Activated naive CD4-positive, alpha-beta T cell treated with anti-CD3 and anti-CD28 coated beads, Interleukin-2, amount 10 ng/mL, durations not matched to agents 7 days and 5 days (primary cell): ENCODE results near the gene DBNL.

Experiments used
- CTCF ChIA-PET: fragments of 350-600 bp; sonication (Branson Sonifier 250); formaldehyde crosslinking; loops from one replicate; lab custom pipeline; 2021; ENCODE audit warnings: antibody characterized with exemption; lab: Charles Lee
- DNase-seq: peaks from one replicate; pipeline ENCODE4 v3.0.0-alpha.2; 2020
- H3K27ac Mint-ChIP-seq: one replicate; pipeline ENCODE4 v1.8.0; 2021; ENCODE audit warnings: mild to moderate bottlenecking, moderate library complexity, mixed read lengths
- H3K27me3 Mint-ChIP-seq: one replicate; pipeline ENCODE4 v1.8.0; 2021; ENCODE audit warnings: mild to moderate bottlenecking, mixed read lengths
- H3K36me3 Mint-ChIP-seq: one replicate; pipeline ENCODE4 v1.8.0; 2021; ENCODE audit warnings: mixed read lengths
- H3K4me1 Mint-ChIP-seq: one replicate; pipeline ENCODE4 v1.8.0; 2021; ENCODE audit warnings: mixed read lengths
- H3K4me3 Mint-ChIP-seq: one replicate; pipeline ENCODE4 v1.8.0; 2021; ENCODE audit warnings: mild to moderate bottlenecking, moderate library complexity, mixed read lengths
- H3K9me3 Mint-ChIP-seq: one replicate; pipeline ENCODE4 v1.8.0; 2021; ENCODE audit warnings: mixed read lengths

DBNL gene

DNA sequence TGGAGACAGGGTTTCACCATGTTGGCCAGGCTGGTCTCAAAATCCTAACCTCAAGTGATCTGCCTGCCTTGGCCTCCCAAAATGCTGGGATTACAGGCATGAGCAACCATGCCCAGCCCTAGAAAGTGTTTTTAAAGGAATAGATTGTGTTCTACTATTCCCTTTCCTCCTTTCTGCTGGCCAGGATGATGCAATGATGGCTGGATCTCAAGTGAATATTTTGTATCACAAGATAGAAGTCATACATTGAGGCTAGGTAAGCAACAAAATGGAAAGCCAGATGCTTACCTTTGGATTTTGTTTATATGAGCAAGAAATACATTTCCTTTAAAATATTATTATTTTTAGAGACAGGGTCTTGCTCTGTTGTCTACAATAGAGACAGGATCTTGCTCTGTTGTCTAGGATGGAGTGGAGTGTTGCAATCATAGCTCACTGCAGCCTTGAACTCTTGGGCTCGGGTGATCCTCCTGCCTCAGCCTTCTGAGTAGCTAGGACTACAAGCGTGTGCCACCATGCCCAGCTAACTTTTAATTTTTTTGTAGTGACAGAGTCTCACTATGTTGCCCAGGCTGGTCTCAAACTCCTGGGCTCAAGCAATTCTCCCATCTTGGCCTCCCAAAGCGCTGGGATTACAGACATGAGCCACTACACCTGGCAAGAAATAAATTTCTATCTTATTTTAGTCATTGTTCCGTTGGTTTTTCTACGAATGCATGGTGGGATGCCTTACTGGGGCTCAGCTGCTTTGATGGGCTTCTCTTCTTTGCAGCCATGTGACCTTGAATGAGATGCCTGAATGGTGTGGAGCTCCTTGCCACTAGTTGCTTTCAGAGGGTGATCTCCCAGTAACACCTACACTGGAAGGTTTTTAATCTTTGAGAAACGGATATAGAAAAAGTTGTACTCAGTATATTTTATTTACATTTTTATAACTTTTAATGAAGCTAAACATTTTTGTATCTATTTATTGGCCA is 53.9 kb downstream of the DBNL start:
- Mint-ChIP-seq H3K27ac (peak overlapping the region; percentile 67), H3K4me3 (no peak overlapping the region), H3K36me3 (no peaks in the 10 kb centered on the region), H3K4me1 (peaks cover 11% of the 10 kb centered on the region), H3K9me3 (peaks cover 1% of the 10 kb centered on the region), H3K27me3 (peaks cover 47% of the 10 kb centered on the region)
- CTCF ChIA-PET, result interaction anchor here (0.9 to 1.5 kb wide), 4 partner anchors 13 to 97 kb away, joined by 3 to 4 read pairs (median 3); no protein-coding TSS in a partner anchor
- DNase-seq, result no peak

DNA sequence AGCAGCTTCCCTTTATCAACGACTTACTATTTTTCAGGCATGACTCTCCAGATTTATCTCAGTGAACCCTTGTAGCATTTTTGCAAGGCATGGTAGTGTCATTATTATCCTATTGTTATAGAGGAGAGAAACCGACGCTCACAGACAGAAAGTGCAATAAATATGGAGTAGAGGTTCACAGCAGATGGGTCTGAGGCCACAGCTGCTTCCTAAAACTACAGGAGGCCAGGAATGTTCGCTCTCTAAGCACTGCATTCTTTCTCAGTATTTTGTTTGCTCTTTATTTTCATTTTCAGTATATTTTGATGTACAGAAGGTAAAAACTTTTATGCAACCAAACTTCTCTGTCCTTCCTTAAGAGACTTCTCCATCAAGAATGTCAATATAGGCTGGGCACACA is 55.2 kb downstream of the DBNL start:
- DNase-seq, result no peak
- Mint-ChIP-seq H3K9me3 (no peaks in the 10 kb centered on the region), H3K4me3 (no peak overlapping the region), H3K36me3 (no peaks in the 10 kb centered on the region), H3K27ac (no peak overlapping the region), H3K4me1 (peaks cover 11% of the 10 kb centered on the region), H3K27me3 (peaks cover 56% of the 10 kb centered on the region)
- CTCF ChIA-PET, result no interaction called here

DNA sequence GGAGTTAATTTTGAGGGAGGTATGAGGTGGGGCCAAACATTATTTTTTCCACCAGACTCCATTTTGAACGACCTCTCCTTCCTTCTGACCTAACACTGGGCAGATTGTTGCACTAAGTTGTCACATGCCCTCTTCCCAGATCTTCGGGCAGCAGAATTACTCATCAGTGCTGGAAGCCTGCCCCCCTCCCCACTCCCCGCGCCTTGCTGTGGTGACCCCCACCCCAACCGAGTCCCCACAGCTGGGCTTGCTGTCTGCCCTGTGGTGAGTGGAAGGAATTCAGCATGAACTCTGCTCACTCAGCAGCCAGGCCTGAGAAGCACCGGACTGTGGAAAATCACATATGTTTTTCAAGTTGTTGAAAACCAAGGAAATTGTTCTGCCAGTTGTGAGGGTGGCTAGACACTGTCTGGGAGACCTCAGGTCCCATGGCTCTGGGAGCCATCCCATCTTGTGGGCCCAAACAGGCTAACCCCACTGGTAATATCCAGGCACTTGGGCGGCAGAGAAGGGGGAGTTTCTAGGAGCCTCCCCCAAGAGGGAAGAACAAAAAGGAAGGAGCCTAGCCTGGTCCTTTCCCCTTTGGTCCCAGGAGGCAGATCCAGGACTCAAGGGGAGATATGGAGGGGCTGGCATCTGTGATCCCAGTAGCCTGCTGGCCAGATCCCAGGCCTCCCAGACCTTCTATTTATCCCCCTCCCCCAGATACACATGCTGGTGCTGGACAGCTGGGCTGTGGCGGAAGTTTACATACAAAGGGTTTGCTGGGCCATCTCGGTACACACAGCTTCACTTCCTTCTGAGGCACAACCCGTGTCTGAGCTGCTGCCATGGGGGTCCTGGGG is 56.2 kb downstream of the DBNL start:
- CTCF ChIA-PET, result no interaction called here
- Mint-ChIP-seq H3K4me3 (no peak overlapping the region), H3K9me3 (no peaks in the 10 kb centered on the region), H3K27ac (no peak overlapping the region), H3K36me3 (no peaks in the 10 kb centered on the region), H3K27me3 (peaks cover 58% of the 10 kb centered on the region), H3K4me1 (peaks cover 14% of the 10 kb centered on the region)
- no peak for DNase-seq

DNA sequence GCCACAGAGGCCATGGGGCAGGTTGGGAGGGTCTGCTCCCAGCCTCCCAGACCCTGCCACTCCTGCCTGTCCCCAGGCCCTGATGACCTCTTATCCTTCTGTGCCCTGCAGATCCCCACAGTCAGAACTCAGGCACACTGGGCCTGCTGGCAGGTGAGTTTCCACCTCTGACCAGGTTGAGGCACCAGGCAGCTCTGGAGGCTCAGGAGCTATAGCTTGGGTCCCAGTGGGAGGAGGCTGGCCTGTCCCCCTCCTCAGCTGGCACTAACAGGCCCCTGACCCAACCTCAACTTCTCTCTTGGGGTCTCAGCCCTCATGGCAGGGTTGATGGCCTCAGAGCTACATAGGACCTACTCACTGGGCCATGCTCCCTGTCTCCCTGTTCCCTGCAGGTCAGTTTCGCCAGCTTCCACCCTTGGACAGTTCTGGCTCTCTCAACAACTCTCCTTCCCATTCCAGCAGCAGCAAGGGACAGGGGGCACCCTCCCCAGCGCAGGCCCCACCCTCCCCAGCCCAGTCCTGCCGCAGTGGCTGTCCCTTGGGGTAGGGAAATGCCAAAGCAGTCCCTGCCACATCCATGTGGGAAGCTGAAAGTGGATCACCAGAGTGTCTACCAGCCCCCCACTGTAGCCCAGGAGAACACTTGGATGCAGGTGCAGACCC is 56.9 kb downstream of the DBNL start:
- DNase-seq, result no peak
- Mint-ChIP-seq H3K36me3 (no peaks in the 10 kb centered on the region), H3K27me3 (peaks cover 59% of the 10 kb centered on the region), H3K27ac (no peak overlapping the region), H3K9me3 (no peaks in the 10 kb centered on the region), H3K4me3 (no peak overlapping the region), H3K4me1 (peaks cover 14% of the 10 kb centered on the region)
- CTCF ChIA-PET, result no interaction called here

DNA sequence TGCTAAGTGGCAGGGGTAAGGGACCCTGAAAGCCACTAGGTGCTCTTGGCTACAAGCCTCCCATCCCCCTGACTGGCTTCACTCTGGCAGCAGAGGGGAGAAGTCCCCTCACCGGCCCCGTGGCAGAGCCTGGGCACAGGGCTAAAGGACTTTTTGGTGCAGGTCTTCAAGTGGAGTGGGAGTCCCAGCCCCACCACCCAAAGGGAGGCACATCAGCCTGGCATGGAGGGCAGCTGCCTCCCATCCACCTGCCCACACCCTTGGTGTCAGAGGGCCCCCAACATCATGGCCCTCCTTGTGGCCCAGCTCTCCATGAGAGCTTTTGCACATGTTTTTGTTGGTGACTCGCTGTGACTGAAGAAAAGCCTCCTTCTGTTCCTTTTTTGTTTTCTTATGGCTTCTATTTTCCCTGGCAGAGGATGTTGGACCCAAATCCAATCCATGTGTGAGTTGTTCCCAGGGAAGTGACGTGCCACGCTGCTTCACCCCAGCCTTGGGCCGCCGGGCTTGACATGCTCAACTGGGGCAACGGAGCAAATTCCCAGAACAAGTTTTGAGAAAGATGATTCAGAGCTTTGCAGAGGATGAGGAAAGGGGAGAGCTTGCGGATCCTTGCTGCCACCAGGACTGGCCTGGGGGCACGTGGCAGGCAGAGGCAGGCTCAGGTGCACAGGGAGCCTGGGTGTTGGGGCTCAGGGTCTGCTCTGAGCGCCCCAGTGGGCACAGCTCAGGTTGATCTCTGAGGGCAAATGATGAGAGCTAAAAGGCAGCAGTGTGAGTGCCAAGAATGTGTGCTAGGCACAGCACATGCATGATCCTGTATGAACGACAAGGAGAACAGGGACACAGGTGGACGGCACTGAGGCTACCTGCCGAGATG is 57.7 kb downstream of the DBNL start:
- CTCF ChIA-PET, result interaction anchor here (0.8 kb wide), 1 partner anchor 94 kb away, joined by 3 read pairs; no protein-coding TSS in a partner anchor
- Mint-ChIP-seq H3K4me3 (no peak overlapping the region), H3K27me3 (peaks cover 61% of the 10 kb centered on the region), H3K27ac (no peak overlapping the region), H3K4me1 (peaks cover 9% of the 10 kb centered on the region), H3K9me3 (no peaks in the 10 kb centered on the region), H3K36me3 (no peaks in the 10 kb centered on the region)
- DNase-seq, result no peak

DNA sequence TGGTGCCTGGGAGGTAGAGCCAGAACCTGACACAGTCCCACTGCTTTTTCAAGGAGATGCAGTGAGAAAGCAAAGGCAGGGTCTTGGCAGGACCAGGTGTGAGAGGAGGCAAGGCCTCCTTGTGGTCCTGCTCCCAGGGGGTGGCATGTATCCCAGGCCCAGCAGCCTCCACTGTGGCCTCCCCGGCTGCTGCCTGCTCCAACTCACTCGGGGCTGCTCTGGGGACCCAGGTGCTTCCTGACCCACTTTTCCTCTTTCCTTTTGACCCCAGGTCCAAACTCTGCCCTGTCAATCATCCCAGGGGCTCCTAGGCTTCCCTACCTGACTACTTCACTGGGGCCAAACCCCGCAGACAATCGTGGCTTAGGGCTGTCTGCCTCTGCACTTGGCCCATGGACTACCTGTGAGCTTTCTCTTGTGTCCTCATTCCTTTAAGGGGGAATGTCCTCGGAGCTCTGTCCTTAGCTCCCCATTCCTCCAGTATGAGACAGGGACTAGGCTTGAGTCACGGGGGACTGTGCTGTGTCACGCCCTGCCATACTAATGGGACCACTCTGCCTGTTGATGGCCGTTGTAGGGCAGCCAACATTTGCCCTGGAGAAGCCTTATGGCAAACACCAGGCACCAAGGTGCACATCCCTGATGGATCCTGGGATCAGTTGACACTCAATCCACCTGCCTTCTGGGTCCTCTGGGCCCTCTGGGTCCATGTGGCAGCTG is 58.5 kb downstream of the DBNL start:
- H3K4me3 Mint-ChIP-seq, result peak overlapping the region; percentile 47
- CTCF ChIA-PET, result interaction anchor here (0.8 kb wide), 1 partner anchor 94 kb away, joined by 3 read pairs; no protein-coding TSS in a partner anchor

DNA sequence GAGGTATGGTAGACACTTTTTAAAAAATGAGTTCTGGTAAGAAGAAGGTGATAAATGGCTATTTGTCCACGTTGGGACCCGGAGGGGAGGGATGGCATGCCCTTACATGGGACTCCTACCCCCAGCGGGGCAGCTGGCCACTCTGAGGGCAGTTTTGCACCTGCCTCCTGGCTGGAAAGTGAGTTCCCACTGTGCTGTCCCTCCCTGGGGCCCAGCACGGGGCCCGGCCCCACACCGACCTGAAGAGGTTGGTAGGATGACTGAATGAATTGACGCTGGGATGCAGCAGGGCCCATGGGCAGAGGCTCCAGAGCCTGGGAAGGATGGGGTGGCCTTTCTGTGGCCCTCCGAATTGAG is 59.0 kb downstream of the DBNL start:
- peaks cover 61% of the 10 kb centered on the region for H3K27me3 Mint-ChIP-seq
- H3K27ac Mint-ChIP-seq, result no peak overlapping the region
- CTCF ChIA-PET, result no interaction called here
- no peaks in the 10 kb centered on the region for H3K36me3 Mint-ChIP-seq
- DNase-seq, result no peak
- peaks cover 3% of the 10 kb centered on the region for H3K4me1 Mint-ChIP-seq
- no peaks in the 10 kb centered on the region for H3K9me3 Mint-ChIP-seq
- peak overlapping the region; percentile 47 for H3K4me3 Mint-ChIP-seq

More for the DNA sequence above, 58.5 kb downstream of the DBNL start:
- Mint-ChIP-seq H3K36me3 (no peaks in the 10 kb centered on the region), H3K9me3 (no peaks in the 10 kb centered on the region), H3K27ac (no peak overlapping the region), H3K4me1 (peaks cover 3% of the 10 kb centered on the region), H3K27me3 (peaks cover 61% of the 10 kb centered on the region)
- DNase-seq, result no peak

DNA sequence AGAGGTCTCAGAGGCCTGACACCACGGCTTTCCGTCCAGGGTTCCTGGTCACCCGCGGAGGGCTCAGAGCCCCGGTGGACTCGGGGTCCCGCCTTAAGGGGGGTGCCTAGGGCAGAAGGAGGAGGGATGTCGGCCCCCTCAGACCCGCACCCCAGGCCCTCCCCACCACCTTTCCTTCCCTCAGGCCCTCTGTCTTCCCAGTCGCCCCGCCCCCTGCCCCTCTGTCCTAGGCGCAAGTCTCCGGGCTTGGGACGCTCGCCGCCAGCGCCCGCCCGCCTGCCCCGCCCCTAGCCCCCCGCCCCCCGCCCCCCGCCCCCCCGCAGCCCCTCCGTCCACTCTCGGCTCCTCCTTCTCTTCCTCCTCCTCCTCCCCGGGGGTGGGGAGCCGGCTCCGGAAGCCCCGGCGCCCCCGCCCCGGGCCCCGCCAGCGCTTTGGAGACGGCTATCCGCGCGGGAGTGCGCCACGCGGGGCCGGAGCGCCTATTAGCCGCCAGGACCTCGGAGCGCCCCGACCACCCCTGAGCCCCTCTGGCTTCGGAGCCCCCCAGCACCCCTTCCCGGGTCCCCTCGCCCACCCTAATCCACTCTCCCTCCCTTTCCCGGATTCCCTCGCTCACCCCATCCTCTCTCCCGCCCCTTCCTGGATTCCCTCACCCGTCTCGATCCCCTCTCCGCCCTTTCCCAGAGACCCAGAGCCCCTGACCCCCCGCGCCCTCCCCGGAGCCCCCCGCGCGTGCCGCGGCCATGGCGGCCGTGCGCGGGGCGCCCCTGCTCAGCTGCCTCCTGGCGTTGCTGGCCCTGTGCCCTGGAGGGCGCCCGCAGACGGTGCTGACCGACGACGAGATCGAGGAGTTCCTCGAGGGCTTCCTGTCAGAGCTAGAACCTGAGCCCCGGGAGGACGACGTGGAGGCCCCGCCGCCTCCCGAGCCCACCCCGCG is 59.7 kb downstream of the DBNL start, which contains the start of gene AEBP1:
Gene AEBP1, plus strand, starts transcription at position 423 of the 937 bp plus-strand sequence. Its CDS starts 321 bp downstream, at position 744.
- CTCF ChIA-PET, result interaction anchor here (0.6 to 0.9 kb wide), 2 partner anchors 23 to 27 kb away, joined by 3 read pairs; no protein-coding TSS in a partner anchor
- no peak within 1 kb of the TSS for H3K27ac Mint-ChIP-seq

DNA sequence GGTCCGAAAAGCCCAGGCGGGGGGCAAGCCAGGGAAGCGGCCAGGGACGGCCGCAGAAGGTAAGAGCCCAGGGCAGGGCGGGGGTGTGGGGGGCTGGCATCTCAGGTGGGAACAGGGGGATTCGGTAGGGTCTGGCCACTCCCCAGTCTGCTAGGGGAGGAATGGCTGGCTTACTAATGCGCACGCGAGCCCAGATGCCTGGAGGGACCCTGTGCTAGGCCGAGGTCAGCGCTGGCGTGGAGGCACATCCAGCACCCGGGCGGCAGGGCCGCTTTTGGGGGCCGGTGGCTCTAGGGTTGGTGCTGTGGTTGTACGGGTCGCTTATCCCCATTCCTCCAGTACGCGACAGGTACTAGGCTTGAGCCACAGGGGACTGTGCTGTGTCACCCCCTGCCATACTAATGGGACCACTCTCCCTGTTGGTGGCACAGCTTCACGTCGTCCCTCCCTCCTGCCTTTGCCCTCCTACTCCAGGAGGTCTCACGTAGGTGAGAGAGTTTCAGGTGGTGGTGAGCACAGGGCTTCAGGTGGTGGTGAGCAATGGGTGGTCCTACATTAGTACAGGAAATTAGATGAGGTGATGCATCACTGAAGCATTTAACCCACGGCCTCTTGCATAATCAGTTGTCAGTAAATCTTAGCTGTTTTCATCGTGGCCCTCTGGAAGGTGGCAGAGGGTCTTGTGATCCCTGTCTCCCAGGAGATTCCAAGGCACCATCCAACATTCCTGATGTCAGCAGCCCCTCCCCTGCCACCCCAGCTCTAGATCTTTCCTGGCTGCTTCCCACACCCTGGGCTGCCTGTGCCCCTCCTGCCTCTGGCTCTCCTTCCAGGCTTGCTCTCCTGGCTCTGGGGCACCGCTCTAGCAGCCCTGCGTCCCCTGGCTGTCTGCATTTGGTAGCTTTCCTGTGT is 60.6 kb downstream of the DBNL start:
- peak overlapping the region; percentile 40 for H3K4me3 Mint-ChIP-seq
- peaks cover 61% of the 10 kb centered on the region for H3K27me3 Mint-ChIP-seq
- H3K36me3 Mint-ChIP-seq, result no peaks in the 10 kb centered on the region
- peaks cover 3% of the 10 kb centered on the region for H3K4me1 Mint-ChIP-seq
- no peak for DNase-seq
- no peak overlapping the region for H3K27ac Mint-ChIP-seq
- H3K9me3 Mint-ChIP-seq, result no peaks in the 10 kb centered on the region
- CTCF ChIA-PET, result interaction anchor here (0.6 to 1.2 kb wide), 3 partner anchors 24 to 110 kb away, joined by 3 read pairs; no protein-coding TSS in a partner anchor

More for the DNA sequence above, 59.7 kb downstream of the DBNL start, which contains the start of gene AEBP1:
- Mint-ChIP-seq H3K4me1 (peaks cover 3% of the 10 kb centered on the region), H3K27me3 (peaks cover 61% of the 10 kb centered on the region), H3K4me3 (peak within 1 kb of the TSS; percentile 47), H3K9me3 (no peaks in the 10 kb centered on the region), H3K36me3 (no peaks in the 10 kb centered on the region)
- peak; percentile 53 for DNase-seq

DNA sequence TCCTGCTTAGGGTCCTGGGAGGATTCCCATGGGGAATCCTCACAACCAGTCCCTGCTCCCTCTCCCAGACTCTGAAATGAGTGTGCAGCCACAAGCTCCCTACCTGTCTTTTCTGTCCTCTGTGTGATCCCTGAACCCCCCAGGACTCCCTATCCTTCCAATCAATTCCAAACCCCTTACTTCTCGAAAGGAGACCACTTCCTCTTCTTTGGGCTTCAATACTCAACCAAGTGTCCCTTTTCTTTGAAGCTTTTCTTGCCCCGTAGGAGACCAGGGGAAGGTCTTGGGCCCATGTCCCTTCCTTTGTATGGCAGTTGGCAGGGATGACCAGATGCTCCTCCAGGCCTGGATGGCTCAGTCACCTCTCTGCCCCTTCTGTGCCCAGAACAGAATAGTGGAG is 61.3 kb downstream of the DBNL start:
- peaks cover 57% of the 10 kb centered on the region for H3K27me3 Mint-ChIP-seq
- H3K4me3 Mint-ChIP-seq, result peak overlapping the region; percentile 12
- peaks cover 3% of the 10 kb centered on the region for H3K4me1 Mint-ChIP-seq
- H3K27ac Mint-ChIP-seq, result no peak overlapping the region
- no peak for DNase-seq
- H3K9me3 Mint-ChIP-seq, result no peaks in the 10 kb centered on the region
- H3K36me3 Mint-ChIP-seq, result no peaks in the 10 kb centered on the region
- CTCF ChIA-PET, result interaction anchor here (1.2 kb wide), 1 partner anchor 109 kb away, joined by 3 read pairs; no protein-coding TSS in a partner anchor
